ENCODE results near the gene CAMK2N2.

The CAMK2N2 gene

DNA sequence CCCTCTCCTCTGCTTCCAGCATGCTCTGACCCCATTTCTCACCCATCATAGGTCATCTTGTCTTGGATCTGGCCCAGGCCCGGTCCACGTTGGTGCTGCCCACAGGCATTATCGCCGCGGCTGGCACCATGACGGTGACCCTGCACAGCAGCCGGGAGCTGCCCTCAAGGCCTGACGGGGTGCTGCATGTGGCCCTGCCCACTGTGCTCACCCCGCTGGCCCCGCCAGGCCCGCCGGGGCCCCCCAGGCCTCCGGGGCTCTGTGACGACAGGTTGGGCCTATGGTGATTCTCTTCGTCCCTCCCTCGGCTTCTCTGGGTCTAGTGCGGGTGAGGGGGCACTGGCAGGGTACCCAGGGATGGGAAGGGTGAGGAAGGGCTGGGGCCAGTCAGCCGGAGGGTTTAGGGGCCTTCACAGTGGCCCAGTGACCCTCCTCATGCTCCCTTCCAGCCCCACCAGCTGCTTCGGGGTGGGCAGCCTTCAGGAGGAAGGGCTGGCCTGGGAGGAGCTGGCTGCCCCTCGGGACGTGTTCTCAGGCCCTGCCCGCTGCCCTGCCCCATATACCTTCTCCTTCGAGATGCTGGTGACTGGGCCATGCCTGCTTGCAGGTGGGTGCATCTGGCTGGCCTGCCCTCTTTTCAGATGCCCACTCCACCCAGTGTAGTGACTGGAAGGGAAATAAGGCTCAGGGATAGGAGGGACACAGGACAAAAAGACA, 28.1 kb downstream of the CAMK2N2 start:
- H3K4me3 ChIP-seq (ENCODE audit: low read depth, low read length): no peak overlapping the region
- TF ChIP-seq MYC (IDR thresholded peaks at IDR 0.05; ENCODE audit: low read depth, low read length): no peak
- TF ChIP-seq, protein P1, sequence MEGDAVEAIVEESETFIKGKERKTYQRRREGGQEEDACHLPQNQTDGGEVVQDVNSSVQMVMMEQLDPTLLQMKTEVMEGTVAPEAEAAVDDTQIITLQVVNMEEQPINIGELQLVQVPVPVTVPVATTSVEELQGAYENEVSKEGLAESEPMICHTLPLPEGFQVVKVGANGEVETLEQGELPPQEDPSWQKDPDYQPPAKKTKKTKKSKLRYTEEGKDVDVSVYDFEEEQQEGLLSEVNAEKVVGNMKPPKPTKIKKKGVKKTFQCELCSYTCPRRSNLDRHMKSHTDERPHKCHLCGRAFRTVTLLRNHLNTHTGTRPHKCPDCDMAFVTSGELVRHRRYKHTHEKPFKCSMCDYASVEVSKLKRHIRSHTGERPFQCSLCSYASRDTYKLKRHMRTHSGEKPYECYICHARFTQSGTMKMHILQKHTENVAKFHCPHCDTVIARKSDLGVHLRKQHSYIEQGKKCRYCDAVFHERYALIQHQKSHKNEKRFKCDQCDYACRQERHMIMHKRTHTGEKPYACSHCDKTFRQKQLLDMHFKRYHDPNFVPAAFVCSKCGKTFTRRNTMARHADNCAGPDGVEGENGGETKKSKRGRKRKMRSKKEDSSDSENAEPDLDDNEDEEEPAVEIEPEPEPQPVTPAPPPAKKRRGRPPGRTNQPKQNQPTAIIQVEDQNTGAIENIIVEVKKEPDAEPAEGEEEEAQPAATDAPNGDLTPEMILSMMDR (IDR thresholded peaks at IDR 0.05; ENCODE audit: low read depth, low read length): no peak
- TF ChIP-seq POLR2A (IDR thresholded peaks at IDR 0.05; ENCODE audit: extremely low read depth, insufficient read length): no peak
- TF ChIP-seq, protein P2, sequence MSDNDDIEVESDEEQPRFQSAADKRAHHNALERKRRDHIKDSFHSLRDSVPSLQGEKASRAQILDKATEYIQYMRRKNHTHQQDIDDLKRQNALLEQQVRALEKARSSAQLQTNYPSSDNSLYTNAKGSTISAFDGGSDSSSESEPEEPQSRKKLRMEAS (IDR thresholded peaks at IDR 0.05; ENCODE audit: low read depth, low read length): no peak
- DNase-seq (ENCODE audit: low read depth): no peak

DNA sequence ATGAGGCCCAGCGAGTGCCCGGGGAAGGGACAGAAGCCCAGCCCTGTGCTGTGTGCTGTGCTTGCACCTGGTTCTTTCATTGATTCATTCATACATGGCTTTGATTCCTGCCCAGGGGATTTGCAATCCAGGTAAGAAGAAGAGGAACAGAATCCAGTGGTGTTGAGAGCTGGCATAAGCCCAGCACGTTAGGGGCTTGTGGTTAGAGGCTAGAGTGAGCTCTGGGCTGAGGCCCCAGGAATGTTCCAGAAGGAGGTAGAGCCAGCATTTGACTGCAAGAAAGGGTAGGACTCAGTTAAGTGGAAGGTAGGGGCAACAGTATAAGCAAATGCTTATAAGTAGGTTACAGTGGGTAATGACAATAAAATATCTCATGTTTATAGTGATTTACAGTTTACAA, 29.7 kb downstream of the CAMK2N2 start:
- TF ChIP-seq POLR2A (IDR thresholded peaks at IDR 0.05; ENCODE audit: extremely low read depth, insufficient read length) (no peak), MYC (IDR thresholded peaks at IDR 0.05; ENCODE audit: low read depth, low read length) (no peak)
- TF ChIP-seq, protein P1 (IDR thresholded peaks at IDR 0.05; ENCODE audit: low read depth, low read length): no peak
- TF ChIP-seq, protein P2 (IDR thresholded peaks at IDR 0.05; ENCODE audit: low read depth, low read length): no peak
- DNase-seq (ENCODE audit: low read depth): no peak
- H3K4me3 ChIP-seq (ENCODE audit: low read depth, low read length): no peak overlapping the region

DNA sequence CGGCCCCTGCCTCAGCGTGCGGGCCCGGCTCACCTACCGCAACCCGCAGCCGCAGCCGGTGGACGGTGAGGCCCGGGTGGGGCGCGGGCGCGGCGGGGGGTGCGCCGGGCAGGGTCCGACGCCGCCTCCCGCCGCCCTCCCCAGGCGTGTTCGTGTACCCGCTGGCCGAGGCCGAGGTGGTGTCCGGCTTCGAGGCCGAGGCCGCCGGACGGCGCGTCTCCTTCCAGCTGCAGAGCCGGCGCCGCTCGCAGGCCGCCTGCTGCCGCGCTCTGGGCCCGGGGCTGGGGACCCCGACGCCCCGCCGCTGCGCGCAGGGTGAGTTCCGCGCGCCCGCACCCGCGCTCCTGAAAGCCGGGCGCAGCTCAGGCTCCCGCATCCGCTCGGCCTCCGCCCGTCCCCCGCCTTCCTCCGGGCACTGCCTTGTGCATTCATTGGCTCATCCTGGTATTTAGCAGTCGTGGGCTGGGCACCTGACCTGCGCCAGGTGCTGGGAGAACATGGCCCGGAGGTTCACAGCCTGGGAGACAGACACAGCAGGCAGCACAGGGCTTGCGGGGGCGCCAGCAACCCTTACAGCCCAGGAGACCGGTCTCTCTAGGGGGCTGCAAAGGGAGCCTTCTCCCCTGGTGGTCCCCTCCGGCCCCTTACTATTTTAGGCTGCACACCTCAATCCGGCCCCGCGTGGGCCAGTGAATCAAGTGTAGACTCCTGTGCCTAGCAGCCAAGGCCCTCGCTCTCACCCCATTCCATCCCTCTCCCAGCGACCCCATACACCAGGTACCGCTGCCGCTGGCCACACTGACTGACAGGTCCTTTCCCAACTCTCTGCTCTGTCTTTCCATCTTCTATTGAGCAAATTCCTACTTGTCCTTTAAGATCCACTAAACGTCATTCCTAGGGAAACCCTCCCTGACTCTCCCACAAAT, 30.5 kb downstream of the CAMK2N2 start:
- no peak for DNase-seq (ENCODE audit: low read depth)
- TF ChIP-seq, protein P2 (IDR thresholded peaks at IDR 0.05; ENCODE audit: low read depth, low read length): no peak
- TF ChIP-seq POLR2A (IDR thresholded peaks at IDR 0.05; ENCODE audit: extremely low read depth, insufficient read length): no peak
- TF ChIP-seq, protein P1 (IDR thresholded peaks at IDR 0.05; ENCODE audit: low read depth, low read length): no peak
- TF ChIP-seq MYC (IDR thresholded peaks at IDR 0.05; ENCODE audit: low read depth, low read length): no peak
- H3K4me3 ChIP-seq (ENCODE audit: low read depth, low read length): no peak overlapping the region

DNA sequence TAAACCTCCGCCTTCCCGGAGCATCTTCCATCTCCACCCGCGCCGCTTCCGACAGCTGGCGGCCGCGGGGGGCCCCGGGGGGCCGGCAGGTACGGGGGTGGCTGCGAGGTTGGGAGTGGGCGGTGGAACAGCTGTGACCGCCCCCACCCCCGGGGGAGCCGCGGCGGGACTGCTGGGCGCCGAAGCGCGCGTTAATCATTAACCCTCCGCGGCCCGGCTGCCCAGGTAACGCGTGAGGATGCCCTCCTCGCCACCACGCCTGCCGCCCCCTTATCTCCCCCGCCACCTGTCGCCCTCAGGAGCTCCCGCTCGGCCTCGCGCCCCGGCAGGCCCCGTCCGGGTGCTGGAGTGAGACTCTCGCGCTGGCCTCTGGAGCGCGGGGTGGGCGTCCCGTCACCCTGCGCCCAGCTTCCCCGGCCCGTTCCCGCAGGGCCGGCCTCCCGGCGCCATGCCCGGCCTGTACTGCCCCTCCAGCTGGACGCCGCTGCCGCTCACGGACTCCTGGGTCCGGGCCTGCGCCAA, 31.2 kb downstream of the CAMK2N2 start:
- TF ChIP-seq, protein P2 (IDR thresholded peaks at IDR 0.05; ENCODE audit: low read depth, low read length): no peak
- TF ChIP-seq, protein P1 (IDR thresholded peaks at IDR 0.05; ENCODE audit: low read depth, low read length): no peak
- TF ChIP-seq MYC (IDR thresholded peaks at IDR 0.05; ENCODE audit: low read depth, low read length) (no peak), POLR2A (IDR thresholded peaks at IDR 0.05; ENCODE audit: extremely low read depth, insufficient read length) (no peak)
- no peak overlapping the region for H3K4me3 ChIP-seq (ENCODE audit: low read depth, low read length)
- no peak for DNase-seq (ENCODE audit: low read depth)

DNA sequence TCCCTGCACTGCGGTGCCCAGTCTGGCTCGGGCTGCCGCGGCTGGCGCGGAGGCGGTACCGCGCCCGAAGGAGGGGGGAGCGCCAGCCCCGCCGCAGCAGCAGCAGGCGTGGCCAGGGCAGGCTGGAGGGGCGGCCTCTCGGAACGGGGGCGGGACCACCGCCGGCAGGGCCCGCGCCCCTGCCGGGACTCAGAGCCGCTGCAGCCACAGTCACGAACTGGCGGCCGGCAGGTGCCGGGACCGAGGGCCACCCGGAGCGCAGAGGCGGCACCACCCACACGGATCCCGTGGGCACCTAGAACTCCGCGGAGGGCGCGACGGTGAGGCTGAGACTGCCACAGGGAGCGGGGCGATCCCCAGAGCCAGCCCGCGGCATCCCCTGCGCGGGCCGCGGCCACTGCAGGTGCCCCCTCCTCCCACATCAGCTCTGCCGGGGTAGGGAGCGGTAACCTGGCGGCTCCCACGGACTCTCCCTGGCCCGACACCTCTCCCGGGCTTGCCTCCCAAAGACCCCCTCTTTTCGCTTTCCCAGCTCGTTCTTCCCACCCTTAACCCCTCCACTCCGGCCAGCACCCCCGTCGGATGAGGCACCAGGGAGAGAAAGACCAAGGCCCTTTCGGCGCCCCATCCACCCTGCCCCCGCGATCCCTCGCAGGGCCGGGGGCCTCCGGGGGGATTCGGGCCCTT, 31.8 kb downstream of the CAMK2N2 start, which contains the start of gene VWA5B2:
Gene VWA5B2, plus strand, starts transcription at position 192 of the 687 bp plus-strand sequence. CDS start 944 bp downstream, outside the sequence.
- TF ChIP-seq, protein P2 (IDR thresholded peaks at IDR 0.05; ENCODE audit: low read depth, low read length): no peak
- TF ChIP-seq POLR2A (IDR thresholded peaks at IDR 0.05; ENCODE audit: extremely low read depth, insufficient read length): no peak
- TF ChIP-seq, protein P1 (IDR thresholded peaks at IDR 0.05; ENCODE audit: low read depth, low read length): no peak
- TF ChIP-seq MYC (IDR thresholded peaks at IDR 0.05; ENCODE audit: low read depth, low read length): no peak
- peak; percentile 63 for DNase-seq (ENCODE audit: low read depth)
- no peak within 1 kb of the TSS for H3K4me3 ChIP-seq (ENCODE audit: low read depth, low read length)

All from NB4 (cell line).